ENCODE results near the gene MEPE. TPM values are rescaled to one million over a fixed set of nuclear protein-coding genes. Genes with fewer than 3 reads are reported as not detected.

Gene MEPE
- total and polyA plus RNA-seq, 7 donors: not detected

DNA sequence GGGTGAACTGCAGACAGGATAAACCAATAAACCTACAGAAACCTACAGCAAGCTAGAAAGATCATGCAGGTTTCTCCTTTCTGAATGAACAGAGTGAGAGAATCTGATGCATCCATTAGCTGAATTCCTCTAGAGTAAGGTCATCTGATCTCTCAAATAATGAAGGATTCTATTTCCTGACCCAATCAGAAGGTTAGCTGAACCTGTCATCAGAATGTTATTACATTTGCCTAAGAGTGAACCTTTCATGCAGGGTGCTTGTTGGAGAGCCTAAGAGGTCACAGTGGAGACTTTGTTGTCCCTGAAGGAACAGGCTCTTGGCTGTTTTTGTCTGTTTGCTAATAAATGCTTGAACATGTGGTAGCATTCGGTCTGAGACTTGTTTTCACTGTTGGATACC, 24.0 kb downstream of the MEPE start:
- ATAC-seq (no peak), DNase-seq (no peak)
- no peaks in the 10 kb centered on the region for H3K4me1 ChIP-seq
- 29 to 44% (median 33%) methylated on average over 1 of the region's 1 CpG for WGBS, 3 donors
- intact Hi-C loops (cut with DNase I): loop anchor here in 1 of 2 donors (2.0 to 10.0 kb wide), 2 partner anchors 116 to 658 kb away; no protein-coding TSS in a partner anchor
- TF ChIP-seq, protein P1, sequence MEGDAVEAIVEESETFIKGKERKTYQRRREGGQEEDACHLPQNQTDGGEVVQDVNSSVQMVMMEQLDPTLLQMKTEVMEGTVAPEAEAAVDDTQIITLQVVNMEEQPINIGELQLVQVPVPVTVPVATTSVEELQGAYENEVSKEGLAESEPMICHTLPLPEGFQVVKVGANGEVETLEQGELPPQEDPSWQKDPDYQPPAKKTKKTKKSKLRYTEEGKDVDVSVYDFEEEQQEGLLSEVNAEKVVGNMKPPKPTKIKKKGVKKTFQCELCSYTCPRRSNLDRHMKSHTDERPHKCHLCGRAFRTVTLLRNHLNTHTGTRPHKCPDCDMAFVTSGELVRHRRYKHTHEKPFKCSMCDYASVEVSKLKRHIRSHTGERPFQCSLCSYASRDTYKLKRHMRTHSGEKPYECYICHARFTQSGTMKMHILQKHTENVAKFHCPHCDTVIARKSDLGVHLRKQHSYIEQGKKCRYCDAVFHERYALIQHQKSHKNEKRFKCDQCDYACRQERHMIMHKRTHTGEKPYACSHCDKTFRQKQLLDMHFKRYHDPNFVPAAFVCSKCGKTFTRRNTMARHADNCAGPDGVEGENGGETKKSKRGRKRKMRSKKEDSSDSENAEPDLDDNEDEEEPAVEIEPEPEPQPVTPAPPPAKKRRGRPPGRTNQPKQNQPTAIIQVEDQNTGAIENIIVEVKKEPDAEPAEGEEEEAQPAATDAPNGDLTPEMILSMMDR (IDR thresholded peaks at IDR 0.05): no peak
- no peak overlapping the region for H3K4me3 ChIP-seq
- H3K27ac ChIP-seq: no peak overlapping the region
- H3K36me3 ChIP-seq (ENCODE audit: insufficient read depth in 1 of 2, low read depth in 1 of 2): no peaks in the 10 kb centered on the region
- peaks cover 0 to 2% (median 0%) of the 10 kb centered on the region in 3 donors for H3K27me3 ChIP-seq (ENCODE audit: insufficient read depth in 3 of 3, low read length in 2 of 3)
- H3K9me3 ChIP-seq: no peaks in the 10 kb centered on the region

DNA sequence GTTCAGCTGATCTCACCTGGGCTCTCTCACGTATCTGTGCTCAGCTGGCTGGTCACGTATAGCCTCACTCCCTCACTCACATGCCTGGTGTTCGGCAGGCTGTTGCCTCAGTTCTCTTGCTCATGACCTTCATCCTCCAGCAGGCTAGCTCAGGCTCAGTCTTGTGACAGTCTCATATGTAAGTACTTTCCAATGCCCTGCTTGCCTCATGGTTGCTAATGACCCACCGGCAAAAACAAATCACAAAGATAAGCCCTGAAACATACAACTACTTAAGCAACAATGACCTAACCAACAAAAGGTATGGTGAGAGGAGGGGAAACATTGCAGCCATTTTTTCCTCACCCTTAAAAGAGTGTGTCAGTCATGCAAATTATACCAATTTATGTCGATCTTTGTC, 25.0 kb downstream of the MEPE start:
- WGBS, 3 donors: 53 to 66% (median 64%) methylated on average over 5 of the region's 5 CpGs
- no peak for DNase-seq
- H3K36me3 ChIP-seq (ENCODE audit: insufficient read depth in 1 of 2, low read depth in 1 of 2): no peaks in the 10 kb centered on the region
- no peak overlapping the region for H3K27ac ChIP-seq
- intact Hi-C loops (cut with DNase I): loop anchor here in 1 of 2 donors (2.0 to 10.0 kb wide), 2 partner anchors 115 to 657 kb away; no protein-coding TSS in a partner anchor
- H3K4me3 ChIP-seq: no peak overlapping the region
- no peaks in the 10 kb centered on the region for H3K4me1 ChIP-seq
- TF ChIP-seq, protein P1 (IDR thresholded peaks at IDR 0.05): no peak
- H3K27me3 ChIP-seq (ENCODE audit: insufficient read depth in 3 of 3, low read length in 2 of 3): peaks cover 0 to 2% (median 0%) of the 10 kb centered on the region in 3 donors
- no peak for ATAC-seq
- no peaks in the 10 kb centered on the region for H3K9me3 ChIP-seq

DNA sequence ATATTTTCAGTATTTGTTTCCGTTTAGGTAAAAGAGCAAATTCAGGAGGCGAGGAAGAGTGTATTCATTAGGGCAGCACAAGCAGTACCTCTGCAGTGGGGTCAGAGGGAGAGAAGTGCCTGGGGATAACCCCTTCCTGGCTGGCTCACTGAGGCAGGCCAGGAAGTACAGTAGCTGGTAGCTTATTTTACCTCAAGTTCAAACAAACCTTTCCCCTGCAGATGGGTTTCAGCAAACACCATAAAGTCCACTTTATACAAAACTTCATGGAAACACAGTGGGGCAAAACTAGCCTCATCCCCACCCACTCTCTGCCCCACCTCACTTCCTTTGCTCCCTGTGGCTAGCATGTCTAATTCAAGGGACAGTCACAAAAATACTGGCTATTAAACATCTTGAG, 29.5 kb downstream of the MEPE start:
- no peak overlapping the region for H3K27ac ChIP-seq
- 84 to 96% (median 93%) methylated on average over 2 of the region's 2 CpGs for WGBS, 3 donors
- H3K4me1 ChIP-seq: peaks cover 3% of the 10 kb centered on the region
- peaks cover 0 to 3% (median 0%) of the 10 kb centered on the region in 3 donors for H3K27me3 ChIP-seq (ENCODE audit: insufficient read depth in 3 of 3, low read length in 2 of 3)
- no peak overlapping the region for H3K4me3 ChIP-seq
- no peaks in the 10 kb centered on the region for H3K9me3 ChIP-seq
- no peaks in the 10 kb centered on the region for H3K36me3 ChIP-seq (ENCODE audit: insufficient read depth in 1 of 2, low read depth in 1 of 2)
- TF ChIP-seq, protein P1 (IDR thresholded peaks at IDR 0.05): no peak
- no peak for DNase-seq
- ATAC-seq: no peak
- intact Hi-C loops (cut with DNase I): no loop called here

DNA sequence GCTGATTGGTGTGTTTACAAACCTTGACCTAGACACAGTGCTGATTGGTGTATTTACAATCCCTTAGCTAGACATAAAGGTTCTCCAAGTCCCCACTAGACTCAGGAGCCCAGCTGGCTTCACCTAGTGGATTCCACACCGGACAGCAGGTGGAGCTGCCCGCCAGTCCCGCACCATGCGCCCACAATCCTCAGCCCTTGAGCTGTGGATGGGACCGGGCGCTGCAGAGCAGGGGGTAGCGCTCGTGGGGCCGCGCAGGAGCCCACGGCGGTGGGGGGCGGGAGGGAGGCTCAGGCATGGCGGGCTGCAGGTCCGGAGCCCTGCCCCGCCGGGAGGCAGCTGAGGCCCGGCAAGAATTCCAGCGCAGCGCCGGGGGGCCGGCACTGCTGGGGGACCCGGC, 30.7 kb downstream of the MEPE start:
- DNase-seq (no peak), ATAC-seq (no peak)
- no peaks in the 10 kb centered on the region for H3K9me3 ChIP-seq
- WGBS, 3 donors: 58 to 96% (median 90%) methylated on average over 17 to 23 of the region's 23 CpGs
- H3K4me1 ChIP-seq: peaks cover 3% of the 10 kb centered on the region
- no peaks in the 10 kb centered on the region for H3K36me3 ChIP-seq (ENCODE audit: insufficient read depth in 1 of 2, low read depth in 1 of 2)
- H3K27ac ChIP-seq: no peak overlapping the region
- TF ChIP-seq, protein P1 (IDR thresholded peaks at IDR 0.05): no peak
- intact Hi-C loops (cut with DNase I): no loop called here
- peaks cover 0 to 3% (median under 1%) of the 10 kb centered on the region in 3 donors for H3K27me3 ChIP-seq (ENCODE audit: insufficient read depth in 3 of 3, low read length in 2 of 3)
- H3K4me3 ChIP-seq: no peak overlapping the region

DNA sequence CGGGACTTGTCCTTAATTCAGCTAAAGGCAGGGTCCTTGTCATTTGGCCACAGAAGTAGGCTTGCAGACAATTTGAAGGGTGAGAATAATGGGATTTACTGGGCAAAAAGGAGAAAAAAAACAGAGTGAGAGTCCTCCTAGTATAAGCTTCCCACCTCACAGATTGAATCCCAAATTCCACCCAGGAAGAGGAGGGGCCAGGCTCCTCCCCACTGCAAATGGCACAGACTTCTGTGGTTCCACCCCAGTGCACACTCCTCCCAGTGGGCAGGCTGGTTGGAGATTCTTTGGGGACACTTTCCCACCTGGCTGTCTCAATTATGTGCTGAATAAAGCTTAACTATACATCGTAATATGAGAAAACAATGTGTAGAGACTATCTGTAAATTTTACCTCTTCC, 31.6 kb downstream of the MEPE start:
- H3K27ac ChIP-seq: no peak overlapping the region
- H3K27me3 ChIP-seq (ENCODE audit: insufficient read depth in 3 of 3, low read length in 2 of 3): peaks cover 0 to 3% (median 2%) of the 10 kb centered on the region in 3 donors
- H3K4me1 ChIP-seq: peaks cover 3% of the 10 kb centered on the region
- intact Hi-C loops (cut with DNase I): no loop called here
- H3K36me3 ChIP-seq (ENCODE audit: insufficient read depth in 1 of 2, low read depth in 1 of 2): no peaks in the 10 kb centered on the region
- no peak overlapping the region for H3K4me3 ChIP-seq
- no peaks in the 10 kb centered on the region for H3K9me3 ChIP-seq
- DNase-seq (no peak), ATAC-seq (no peak)
- TF ChIP-seq, protein P1 (IDR thresholded peaks at IDR 0.05): no peak
- WGBS, 3 donors: 75 to 89% (median 87%) methylated on average over 2 of the region's 2 CpGs
